Mesothelial cell of epicardium (in vitro differentiated cells): ENCODE results near the gene APP. TPM values are rescaled to one million over a fixed set of nuclear protein-coding genes. Genes with fewer than 3 reads are reported as not detected.

Source experiments
- DNase-seq, 2 experiments: peaks; one replicate each; pipeline ENCODE4 v3.0.0; 2021; ENCODE audit warnings: low spot score in 2 of 2; ENCODE audit not compliant: unreplicated experiment in 2 of 2
- H3K27ac Mint-ChIP-seq: 2 replicates; pipeline ENCODE4 v1.8.0; 2021; ENCODE audit warnings: mixed read lengths
- H3K27me3 Mint-ChIP-seq: 2 replicates; pipeline ENCODE4 v1.8.0; 2021; ENCODE audit warnings: low read depth, mixed read lengths
- H3K36me3 Mint-ChIP-seq: 2 replicates; pipeline ENCODE4 v1.8.0; 2021; ENCODE audit warnings: mixed read lengths
- H3K4me1 Mint-ChIP-seq: 2 replicates; pipeline ENCODE4 v1.8.0; 2021; ENCODE audit warnings: mixed read lengths
- H3K4me3 Mint-ChIP-seq: 2 replicates; pipeline ENCODE4 v1.8.0; 2021; ENCODE audit warnings: mild to moderate bottlenecking, moderate library complexity, mixed read lengths
- H3K9me3 Mint-ChIP-seq: 2 replicates; pipeline ENCODE4 v1.8.0; 2021; ENCODE audit warnings: mixed read lengths
- total RNA-seq: library from RNA; stranded (reverse); gene quantifications from 3 replicates; pipeline ENCODE4 v1.2.1, GENCODE V29; 2021
- TF ChIP-seq, protein P1 (sequence below): fragments of 200-600 bp; sonication (generic); IDR thresholded peaks from one replicate; pipeline ENCODE4 v1.5.0; 2021; ENCODE audit warnings: antibody characterized with exemption; ENCODE audit not compliant: unreplicated experiment

Gene APP
- total RNA-seq, 1 donor from 2014 or later: 495 TPM

DNA sequence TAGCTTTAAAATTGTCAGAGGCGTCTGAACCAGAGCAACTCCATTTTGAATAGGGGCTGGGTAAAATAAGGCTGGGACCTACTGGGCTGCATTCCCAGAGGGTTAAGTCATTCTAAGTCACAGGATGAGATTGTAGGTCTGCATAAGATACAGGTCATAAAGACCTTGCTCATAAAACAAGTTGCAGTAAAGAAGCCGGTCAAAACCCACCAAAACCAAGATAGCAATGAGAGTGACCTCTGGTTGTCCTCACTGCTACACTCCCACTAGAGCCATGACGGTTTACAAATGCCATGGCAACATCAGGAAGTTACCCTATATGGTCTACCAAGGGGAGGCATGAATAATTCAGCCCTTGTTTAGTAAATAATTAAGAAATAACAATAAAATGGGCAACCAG is 292.2 kb downstream of the APP start:
- Mint-ChIP-seq H3K4me1 (peaks cover 6% of the 10 kb centered on the region), H3K4me3 (no peak overlapping the region), H3K36me3 (peaks cover 41% of the 10 kb centered on the region), H3K27ac (no peak overlapping the region), H3K9me3 (no peaks in the 10 kb centered on the region), H3K27me3 (no peaks in the 10 kb centered on the region)
- TF ChIP-seq, protein P1, sequence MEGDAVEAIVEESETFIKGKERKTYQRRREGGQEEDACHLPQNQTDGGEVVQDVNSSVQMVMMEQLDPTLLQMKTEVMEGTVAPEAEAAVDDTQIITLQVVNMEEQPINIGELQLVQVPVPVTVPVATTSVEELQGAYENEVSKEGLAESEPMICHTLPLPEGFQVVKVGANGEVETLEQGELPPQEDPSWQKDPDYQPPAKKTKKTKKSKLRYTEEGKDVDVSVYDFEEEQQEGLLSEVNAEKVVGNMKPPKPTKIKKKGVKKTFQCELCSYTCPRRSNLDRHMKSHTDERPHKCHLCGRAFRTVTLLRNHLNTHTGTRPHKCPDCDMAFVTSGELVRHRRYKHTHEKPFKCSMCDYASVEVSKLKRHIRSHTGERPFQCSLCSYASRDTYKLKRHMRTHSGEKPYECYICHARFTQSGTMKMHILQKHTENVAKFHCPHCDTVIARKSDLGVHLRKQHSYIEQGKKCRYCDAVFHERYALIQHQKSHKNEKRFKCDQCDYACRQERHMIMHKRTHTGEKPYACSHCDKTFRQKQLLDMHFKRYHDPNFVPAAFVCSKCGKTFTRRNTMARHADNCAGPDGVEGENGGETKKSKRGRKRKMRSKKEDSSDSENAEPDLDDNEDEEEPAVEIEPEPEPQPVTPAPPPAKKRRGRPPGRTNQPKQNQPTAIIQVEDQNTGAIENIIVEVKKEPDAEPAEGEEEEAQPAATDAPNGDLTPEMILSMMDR: no peak
- no peak for DNase-seq

- no peak overlapping the region for H3K27ac Mint-ChIP-seq
- peaks cover 13% of the 10 kb centered on the region for H3K36me3 Mint-ChIP-seq
Measured at GRCh38 chr21:25872271-25872670, 298.3 kb downstream of the APP start.

GRCh38 chr21:25871566-25871965 is 299.0 kb downstream of the APP start:
- Mint-ChIP-seq H3K4me3 (no peak overlapping the region), H3K27ac (no peak overlapping the region), H3K36me3 (peaks cover 11% of the 10 kb centered on the region), H3K4me1 (peaks cover 5% of the 10 kb centered on the region), H3K27me3 (no peaks in the 10 kb centered on the region), H3K9me3 (peaks cover 4% of the 10 kb centered on the region)
- no peak for DNase-seq
- TF ChIP-seq, protein P1: no peak

More at GRCh38 chr21:25872271-25872670, 298.3 kb downstream of the APP start:
- DNase-seq: no peak
- Mint-ChIP-seq H3K9me3 (peaks cover 4% of the 10 kb centered on the region), H3K4me1 (peaks cover 5% of the 10 kb centered on the region), H3K27me3 (no peaks in the 10 kb centered on the region), H3K4me3 (no peak overlapping the region)
- TF ChIP-seq, protein P1: no peak

- Mint-ChIP-seq H3K36me3 (peaks cover 9% of the 10 kb centered on the region), H3K27me3 (no peaks in the 10 kb centered on the region), H3K4me3 (no peak overlapping the region), H3K27ac (no peak overlapping the region), H3K9me3 (peaks cover 4% of the 10 kb centered on the region), H3K4me1 (peaks cover 7% of the 10 kb centered on the region)
- TF ChIP-seq, protein P1: no peak
- no peak for DNase-seq
Measured at GRCh38 chr21:25870084-25870483, 300.5 kb downstream of the APP start.

DNA sequence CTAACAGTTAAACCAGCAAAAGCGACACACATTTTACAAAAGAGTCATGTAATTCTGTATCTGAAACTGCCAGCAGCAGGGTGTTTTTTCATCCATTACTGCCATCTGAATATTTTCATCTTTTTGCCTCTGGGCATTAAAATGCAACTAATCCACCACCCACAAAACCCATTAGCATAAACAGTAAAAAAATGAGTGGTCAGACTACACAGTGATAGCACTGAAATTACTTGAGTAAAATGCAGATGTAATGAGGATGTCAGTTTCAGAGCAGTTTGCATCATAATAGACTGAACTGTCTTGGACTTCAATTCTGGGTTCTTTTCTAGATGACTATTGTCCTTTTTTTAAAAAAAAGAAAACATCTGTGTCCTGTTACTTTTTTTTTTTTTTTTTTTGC is 303.5 kb downstream of the APP start:
- TF ChIP-seq, protein P1: no peak
- Mint-ChIP-seq H3K9me3 (peaks cover 17% of the 10 kb centered on the region), H3K27ac (no peak overlapping the region), H3K4me1 (peaks cover 5% of the 10 kb centered on the region), H3K27me3 (no peaks in the 10 kb centered on the region), H3K36me3 (peaks cover 9% of the 10 kb centered on the region), H3K4me3 (no peak overlapping the region)
- DNase-seq: no peak

GRCh38 chr21:25863747-25864146 is 306.8 kb downstream of the APP start:
- Mint-ChIP-seq H3K4me1 (peaks cover 21% of the 10 kb centered on the region), H3K27me3 (no peaks in the 10 kb centered on the region), H3K27ac (no peak overlapping the region), H3K36me3 (peaks cover 8% of the 10 kb centered on the region), H3K9me3 (peaks cover 19% of the 10 kb centered on the region), H3K4me3 (no peak overlapping the region)
- DNase-seq: no peak
- TF ChIP-seq, protein P1: no peak
